Lung microvascular endothelial cell (primary cell): ENCODE results near the gene PGA5. TPM values are rescaled to one million over a fixed set of nuclear protein-coding genes. Genes with fewer than 3 reads are reported as not detected.
"Not testable (repeated sequence)": the region's sequence is repeated elsewhere in the genome, so short reads cannot be mapped to it uniquely, and the experiment has no call there.

Source experiments
- DNase-seq, 2 donors: peaks; one replicate each; pipeline versions ENCODE4 v3.0.0 to v3.0.0-alpha.2; 2010; ENCODE audit warnings: low read depth in 2 of 2
- total RNA-seq: library from RNA; depleted of rRNA; stranded (reverse); fragments of >200 nt; gene quantifications from 2 replicates; pipeline ENCODE4 v1.2.1, GENCODE V29; 2014

The PGA5 gene
- total RNA-seq = not detected in 2 replicates

DNA sequence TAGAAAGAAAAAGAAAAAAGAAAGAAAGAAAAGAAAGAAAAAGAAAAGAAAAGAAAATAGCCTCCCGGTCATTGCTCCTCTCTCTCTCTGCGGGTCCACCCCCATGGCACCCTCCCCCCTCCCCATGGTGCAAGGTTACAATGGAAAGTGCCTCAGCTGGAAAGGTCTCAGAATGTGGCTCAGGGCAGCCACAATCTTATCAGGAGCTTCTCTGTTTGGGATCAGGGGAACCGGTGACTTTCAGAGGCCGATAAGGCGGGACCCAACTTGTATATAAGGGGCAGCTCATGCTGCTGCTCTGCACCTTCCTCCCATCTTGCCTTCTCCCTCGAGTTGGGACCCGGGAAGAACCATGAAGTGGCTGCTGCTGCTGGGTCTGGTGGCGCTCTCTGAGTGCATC lies at the start of gene PGA5:
PGA5 (plus strand) TSS at position 301 of the 400 bp plus-strand sequence; CDS start at position 353, 52 bp downstream.
- DNase-seq = not testable (repeated sequence)

DNA sequence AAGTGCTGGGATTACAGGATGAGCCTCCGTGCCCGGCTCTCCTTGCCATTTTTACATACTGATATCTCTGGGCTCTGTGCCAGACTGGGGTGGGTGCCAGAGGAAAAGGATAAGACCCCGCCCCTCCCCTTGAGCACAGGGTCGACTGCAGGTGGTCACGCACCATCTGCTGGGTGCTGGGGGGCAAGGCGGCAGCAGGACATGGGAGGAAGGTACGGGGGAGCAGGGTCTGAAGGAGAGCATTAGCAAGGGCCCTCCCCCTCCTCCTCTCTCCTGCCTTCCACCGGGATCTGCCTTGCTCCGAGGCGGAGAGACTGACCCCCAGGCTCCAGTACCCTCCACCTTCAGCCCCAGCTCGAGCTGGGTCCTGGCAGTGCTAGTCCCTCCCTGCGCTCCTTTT lies 47.4 kb upstream of the PGA5 start:
- DNase-seq = no peak

DNA sequence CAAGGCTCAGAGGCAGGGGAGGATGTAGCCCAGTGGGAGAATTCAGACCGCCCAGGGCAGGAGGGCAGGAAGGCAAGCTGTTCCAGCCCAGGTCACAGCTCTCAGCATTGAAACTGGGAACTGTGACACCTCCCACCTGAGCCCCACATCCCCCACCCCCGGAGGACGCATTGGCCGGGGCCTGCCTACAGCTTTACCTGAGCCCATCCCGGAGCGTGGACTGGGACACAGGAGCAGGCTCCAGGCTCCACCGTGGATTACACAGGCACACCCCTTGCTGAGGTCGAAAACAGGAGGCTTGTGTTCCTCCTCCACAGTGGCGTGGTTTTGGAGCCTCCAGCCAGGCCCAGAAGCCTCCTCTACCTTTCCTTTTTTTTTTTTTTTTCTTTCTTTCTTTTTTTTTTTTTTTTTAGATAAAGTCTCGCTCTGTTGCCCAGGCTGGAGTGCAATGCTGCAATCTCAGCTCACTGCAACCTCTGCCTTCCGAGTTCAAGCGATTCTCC lies 46.8 kb upstream of the PGA5 start:
- no peak for DNase-seq

DNA sequence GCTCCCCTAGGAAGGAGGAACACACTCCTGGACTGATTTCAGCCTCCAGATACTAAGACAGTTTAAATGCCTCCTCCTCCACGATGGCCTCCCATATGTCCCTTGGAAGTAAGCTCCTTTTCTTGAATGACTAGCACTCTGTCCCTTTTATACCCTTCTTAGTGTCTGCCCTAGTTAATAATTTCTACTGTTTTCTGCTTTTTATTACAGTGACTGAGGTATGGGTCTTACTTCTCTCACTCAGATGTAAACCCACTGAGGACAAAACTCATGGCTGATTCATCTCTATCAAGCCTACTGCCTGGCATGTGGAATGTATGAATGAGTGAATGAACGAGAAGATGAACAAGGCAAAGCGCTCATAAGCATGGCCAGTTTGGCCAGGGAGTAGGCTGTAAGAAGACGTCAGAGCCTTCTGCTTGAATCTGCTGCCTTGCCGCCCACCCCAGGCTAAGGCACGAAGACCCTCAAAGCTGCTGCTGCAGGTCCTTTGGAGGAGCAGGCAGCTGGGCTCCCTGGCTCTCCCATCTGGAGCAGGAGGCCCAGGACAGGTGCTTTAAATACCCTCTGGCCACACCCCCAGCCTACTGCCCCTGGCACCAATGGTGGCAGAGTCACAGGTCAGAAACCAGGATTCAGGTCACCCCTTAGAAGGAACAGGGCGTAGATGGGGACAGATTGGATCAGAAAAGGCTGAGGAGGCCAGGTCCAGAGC lies 45.8 kb upstream of the PGA5 start:
- DNase-seq = no peak

DNA sequence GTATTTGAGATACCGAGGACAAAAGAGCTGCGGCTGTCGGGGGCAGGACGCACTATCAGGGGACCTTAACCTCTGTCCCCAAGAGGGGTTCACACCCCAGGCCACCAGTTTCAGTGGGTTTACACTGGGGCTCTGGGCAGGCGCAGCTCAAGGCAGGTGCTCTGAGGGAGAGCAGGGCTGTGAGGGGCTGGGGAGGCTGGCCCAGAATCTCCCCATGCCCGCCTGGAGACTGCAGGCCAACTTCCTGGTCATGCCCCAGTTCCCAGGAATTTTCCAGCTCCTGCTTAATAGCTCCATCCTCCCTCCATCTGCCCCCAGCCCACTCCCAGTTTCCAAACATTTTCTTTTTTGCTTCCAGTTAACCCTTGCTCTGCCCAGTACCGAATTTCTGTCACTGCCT lies 45.3 kb upstream of the PGA5 start:
- DNase-seq = no peak

DNA sequence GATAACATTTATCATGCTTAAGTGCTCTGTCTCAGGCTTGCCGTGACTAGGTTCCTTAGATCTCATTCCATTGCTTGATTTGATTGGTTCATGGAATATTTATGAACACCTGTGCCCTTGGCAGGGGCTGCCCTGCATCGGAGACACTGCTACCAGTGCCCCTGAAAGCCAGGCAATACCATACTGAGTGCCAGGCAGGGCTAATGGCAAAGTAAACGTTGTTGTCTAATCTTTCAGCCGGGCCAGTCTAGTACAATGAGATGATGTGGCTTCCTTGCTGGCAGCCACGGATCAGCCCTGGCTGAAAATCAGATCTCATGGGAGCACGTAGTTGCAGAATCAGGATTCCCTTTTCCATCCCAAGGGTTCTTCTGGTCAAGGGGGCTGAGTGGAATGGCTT lies 42.6 kb upstream of the PGA5 start:
- DNase-seq = no peak

DNA sequence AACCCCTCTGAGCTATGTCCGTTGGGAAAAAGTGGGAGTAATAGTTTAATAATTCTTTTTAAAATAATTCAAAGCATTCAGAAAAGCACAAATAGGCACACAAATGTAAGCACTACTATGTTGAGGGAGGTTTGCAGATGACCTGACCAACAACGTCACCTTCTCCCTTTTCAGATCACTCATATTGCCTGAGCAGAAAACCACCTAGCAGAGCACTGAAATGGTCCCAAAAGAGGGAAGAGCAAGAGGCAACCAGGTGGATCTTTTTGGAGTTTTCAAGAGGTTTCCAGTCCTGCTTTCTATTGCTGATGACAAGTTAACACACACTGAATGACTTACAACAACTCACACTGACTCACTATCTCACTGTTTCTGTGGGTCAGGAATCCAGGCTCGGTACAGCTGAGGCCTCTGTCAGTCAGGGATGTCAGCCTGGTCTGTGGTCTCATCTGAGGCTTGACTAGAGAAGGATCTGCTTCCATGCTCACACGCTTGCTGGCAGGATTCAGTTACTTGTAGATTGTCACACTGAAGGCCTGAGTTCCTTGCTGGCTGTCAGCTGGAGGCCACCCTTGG lies 41.9 kb upstream of the PGA5 start:
- DNase-seq = no peak

DNA sequence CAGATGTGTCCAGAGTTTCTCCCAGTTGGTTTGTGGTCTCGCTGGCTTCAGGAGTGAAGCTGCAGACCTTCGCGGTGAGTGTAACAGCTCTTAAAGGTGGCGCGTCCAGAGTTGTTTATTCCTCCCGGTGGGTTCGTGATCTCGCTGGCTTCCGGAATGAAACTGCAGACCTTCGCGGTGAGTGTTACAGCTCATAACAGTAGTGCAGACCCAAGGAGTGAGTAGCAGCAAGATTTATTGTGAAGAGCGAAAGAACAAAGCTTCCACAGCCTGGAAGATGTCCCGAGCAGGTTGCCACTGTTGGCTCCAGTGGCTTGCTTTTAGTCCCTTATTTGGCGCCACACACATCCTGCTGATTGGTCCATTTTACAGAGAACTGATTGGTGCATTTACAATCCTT lies 39.5 kb upstream of the PGA5 start:
- DNase-seq = no peak

DNA sequence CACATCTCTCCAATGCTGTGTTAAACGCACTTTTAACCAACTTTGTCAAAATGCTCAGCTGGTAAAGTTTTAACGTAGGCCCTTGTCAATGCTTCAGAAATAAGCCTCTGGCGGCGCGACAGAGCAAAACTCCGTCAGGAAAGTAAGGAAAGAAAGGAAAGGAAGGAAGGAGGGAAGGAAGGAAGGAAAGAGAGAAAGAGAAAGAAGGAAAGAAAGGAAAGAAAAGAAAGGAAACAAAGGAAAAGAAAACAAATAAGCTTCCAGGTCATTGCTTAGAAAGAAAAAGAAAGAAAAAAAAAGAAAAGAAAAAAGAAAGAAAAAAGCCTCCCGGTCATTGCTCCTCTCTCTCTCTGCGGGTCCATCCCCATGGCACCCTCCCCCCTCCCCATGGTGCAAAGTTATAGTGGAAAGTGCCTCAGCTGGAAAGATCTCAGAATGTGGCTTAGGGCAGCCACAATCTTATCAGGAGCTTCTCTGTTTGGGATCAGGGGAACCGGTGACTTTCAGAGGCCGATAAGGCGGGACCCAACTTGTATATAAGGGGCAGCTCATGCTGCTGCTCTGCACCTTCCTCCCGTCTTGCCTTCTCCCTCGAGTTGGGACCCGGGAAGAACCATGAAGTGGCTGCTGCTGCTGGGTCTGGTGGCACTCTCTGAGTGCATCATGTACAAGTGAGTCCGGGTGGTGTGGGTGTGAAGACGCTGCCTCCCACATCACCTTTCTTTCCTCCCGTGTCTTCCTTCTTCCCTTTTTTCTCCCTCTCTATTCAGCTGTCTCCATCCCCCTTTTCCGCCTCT lies 37.8 kb upstream of the PGA5 start, which contains the start of gene PGA3:
PGA3 (plus strand) TSS at position 566 of the 797 bp plus-strand sequence; CDS start at position 616, 50 bp downstream.
- not testable (repeated sequence) for DNase-seq

DNA sequence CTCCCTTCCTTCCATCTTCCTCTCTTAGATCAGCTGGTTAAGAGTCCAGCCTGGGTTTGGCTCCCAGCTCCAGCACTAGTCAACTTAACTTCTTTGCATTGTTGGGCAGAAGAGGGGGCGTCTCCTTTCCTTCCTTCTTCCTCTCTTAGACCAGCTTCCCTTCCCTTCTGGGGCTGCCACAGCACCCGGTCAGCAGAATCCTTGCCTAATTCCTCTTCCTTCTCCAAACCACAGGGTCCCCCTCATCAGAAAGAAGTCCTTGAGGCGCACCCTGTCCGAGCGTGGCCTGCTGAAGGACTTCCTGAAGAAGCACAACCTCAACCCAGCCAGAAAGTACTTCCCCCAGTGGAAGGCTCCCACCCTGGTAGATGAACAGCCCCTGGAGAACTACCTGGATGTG lies 37.1 kb upstream of the PGA5 start:
- not testable (repeated sequence) for DNase-seq

DNA sequence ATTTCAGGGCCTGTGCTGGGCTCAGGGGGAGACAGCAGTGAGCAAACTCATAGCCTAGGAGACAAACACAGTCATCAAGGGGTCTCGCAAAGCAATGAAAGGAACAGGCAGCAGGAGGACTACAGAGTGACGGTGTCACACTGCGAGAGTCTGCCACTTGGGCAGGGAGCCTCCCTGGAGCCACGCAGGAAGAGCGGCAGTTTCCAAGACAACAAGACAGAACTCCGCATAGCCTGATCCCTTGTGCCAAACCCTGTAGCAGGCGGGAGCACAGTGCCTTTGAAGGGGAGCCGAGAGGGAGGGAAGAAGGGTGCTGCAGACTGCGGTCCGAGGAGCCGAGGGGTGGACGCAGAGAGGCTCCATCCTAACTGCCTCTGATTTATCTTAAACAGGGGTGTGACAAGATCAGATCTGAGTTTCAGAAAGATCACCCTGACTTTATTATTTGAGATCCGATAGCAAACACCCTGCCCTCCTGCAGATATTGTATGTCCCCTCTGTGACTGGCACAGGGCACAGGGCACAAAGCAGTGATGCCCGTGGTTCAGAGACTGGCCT lies 36.4 kb upstream of the PGA5 start:
- DNase-seq = not testable (repeated sequence)

DNA sequence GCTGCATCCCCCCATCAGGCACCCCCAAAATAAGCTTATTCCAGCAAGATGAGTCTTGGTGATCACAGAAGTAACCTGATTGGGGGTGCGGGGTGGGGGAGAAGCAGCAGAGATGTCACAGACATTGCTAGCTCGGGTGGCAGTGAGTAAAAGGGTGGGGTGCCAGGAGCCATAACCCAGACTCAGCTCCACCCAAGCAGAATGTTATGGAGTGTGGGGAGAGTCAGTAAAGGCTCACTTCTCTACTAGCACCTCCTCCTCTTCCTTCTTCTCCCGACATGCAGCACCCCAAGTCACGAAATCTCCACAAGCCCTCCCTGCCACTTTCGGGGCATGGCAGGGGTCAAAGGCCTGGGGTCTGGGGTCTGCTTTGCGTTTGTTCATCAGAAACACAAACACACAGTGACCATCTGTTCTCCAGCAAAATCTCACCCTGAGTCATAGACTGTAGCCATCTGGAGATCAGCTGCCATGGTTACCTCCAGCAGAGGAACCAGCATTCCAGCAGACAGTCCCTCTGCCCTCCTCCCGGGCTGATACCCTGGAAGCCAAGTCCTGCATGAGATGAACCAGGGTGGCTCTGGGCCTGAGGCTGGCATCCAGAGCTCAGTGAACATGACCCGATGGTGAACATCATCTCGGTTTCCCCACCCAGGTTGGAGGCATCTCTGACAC lies 33.2 kb upstream of the PGA5 start:
- not testable (repeated sequence) for DNase-seq

DNA sequence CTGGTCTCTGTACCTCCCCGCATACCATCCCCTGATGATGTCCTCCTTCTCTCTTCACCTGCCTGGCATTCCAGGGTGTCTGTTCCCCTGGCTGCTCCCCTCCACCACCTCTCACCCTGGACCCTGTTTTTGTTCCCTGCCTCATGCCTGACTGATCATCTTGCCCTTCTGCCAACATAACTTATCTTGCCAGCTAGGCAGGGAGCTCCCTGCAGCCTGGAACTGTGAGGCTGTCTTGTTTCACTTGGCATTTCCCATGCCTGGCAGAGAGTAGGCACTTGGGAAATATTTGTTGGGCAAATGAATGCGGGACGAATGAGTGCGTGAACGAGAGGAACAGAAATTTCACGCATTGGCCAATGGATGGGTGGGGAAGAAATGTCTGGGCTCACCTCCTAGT lies 30.3 kb upstream of the PGA5 start:
- not testable (repeated sequence) for DNase-seq

DNA sequence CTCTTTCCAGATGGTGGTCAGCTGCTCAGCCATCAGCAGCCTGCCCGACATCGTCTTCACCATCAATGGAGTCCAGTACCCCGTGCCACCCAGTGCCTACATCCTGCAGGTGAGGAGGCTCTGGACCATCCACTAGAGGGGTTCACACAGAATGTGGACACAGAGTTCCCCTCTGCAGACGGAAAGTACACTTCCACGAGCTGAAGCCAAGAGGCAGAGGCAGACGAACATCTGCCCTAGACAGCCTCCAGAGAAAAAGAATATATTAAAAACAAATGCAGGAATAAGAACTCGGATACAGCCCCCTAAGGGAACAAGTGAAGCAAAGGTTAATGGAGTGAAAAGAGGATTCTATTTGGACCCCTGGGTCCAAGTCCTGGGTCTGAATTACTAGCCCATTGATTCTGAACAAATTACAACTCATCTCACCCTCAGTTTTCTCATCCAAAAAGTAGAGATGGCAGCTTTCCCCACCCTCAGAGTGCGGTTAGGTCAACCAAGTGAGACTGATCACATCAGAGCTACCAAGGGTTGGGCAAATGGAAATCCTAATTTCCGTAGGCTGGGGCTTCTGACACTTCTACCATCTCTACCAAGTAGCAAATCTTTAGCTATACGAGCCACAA lies 29.5 kb upstream of the PGA5 start:
- DNase-seq = not testable (repeated sequence)

DNA sequence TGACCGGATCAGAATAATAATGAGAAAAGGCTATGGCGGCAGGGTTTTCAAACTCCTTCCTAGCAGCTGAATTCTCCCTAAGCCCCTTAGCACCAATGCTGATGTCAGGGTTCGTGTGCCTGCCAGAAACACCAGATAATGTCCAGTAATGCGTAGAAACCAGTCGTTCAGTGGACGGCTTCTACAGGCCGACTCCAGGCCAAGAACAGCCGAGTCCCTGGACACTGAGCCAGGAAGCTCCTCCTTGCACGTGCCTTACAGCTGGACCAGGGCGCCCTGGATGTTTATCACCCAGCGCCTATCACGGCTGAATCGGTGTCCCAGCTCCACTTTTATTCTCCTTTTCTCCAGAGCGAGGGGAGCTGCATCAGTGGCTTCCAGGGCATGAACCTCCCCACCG lies 28.8 kb upstream of the PGA5 start:
- DNase-seq = not testable (repeated sequence)

DNA sequence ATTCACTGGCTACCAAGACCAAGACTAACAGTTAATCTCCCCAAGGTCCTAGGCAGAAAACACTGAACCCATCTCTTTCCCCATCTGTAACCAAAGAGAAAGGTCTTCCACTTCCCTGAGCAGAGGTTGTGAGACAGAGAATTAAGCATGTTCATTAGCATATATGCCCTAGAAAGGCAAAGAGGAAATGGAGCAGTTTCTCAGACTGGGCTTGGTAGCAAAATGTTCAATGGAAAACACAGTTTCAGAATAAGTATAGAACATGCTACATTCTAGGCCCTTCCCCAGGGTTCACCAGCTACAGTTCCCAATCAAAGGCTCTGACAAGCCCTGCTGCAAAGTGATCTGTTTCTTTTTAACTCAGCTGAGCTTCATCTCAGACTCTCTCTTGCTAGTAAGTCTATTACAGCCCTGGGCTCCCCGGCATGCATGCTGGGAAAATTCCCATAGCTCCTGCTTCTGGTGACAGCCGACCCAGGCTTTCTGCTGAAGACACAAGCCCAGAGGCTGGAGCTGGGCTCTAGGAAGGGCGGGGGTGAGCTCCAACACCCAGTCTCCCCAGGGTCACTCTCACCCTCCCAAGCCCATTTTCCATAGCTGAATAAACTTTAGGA lies 27.2 kb upstream of the PGA5 start:
- DNase-seq = not testable (repeated sequence)

DNA sequence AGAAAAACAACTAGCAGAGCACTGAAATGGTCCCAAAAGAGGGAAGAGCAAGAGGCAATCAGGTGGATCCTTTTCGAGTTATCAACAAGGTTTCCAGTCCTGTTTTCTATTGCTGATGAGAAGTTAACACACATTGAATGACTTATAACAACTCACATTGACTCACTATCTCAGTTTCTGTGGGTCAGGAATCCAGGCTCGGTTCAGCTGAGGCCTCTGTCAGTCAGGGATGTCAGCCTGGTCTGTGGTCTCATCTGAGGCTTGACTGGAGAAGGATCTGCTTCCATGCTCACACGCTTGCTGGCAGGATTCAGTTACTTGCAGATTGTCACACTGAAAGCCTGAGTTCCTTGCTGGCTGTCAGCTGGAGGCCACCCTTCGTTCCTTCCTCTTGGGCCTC lies 22.7 kb upstream of the PGA5 start:
- DNase-seq = not testable (repeated sequence)

DNA sequence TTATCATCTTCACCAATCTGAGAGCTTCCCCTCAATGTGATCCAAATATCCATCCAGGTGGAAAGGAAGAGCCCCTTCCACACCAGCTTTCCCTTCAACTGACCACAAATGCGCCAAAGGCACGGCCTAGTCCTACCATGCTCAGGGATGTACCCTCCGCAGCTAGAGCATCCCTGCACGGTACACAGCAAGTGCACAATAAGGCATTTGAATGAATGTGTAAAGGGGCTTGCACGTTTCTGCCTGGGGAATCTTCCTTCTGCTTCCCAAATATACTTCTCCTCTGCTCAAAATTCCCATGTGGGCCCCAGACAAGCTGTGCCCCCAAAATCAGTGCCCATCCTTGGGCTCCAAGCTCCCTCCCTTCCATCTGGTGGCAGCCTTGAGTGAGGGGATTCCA lies 22.0 kb upstream of the PGA5 start:
- not testable (repeated sequence) for DNase-seq

DNA sequence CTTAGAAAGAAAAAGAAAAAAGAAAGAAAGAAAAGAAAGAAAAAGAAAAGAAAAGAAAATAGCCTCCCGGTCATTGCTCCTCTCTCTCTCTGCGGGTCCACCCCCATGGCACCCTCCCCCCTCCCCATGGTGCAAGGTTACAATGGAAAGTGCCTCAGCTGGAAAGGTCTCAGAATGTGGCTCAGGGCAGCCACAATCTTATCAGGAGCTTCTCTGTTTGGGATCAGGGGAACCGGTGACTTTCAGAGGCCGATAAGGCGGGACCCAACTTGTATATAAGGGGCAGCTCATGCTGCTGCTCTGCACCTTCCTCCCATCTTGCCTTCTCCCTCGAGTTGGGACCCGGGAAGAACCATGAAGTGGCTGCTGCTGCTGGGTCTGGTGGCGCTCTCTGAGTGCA lies 18.9 kb upstream of the PGA5 start, which contains the start of gene PGA4:
PGA4 (plus strand) TSS at position 301 of the 400 bp plus-strand sequence; CDS start at position 355, 54 bp downstream.
- DNase-seq = not testable (repeated sequence)

DNA sequence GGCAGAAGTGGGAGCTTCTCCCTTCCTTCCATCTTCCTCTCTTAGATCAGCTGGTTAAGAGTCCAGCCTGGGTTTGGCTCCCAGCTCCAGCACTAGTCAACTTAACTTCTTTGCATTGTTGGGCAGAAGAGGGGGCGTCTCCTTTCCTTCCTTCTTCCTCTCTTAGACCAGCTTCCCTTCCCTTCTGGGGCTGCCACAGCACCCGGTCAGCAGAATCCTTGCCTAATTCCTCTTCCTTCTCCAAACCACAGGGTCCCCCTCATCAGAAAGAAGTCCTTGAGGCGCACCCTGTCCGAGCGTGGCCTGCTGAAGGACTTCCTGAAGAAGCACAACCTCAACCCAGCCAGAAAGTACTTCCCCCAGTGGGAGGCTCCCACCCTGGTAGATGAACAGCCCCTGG lies 18.3 kb upstream of the PGA5 start:
- DNase-seq = not testable (repeated sequence)
